ENCODE results near the gene ZMIZ2. TPM values are rescaled to one million over a fixed set of nuclear protein-coding genes. Genes with fewer than 3 reads are reported as not detected.
A peak's percentile ranks its signal among the peaks of the same experiment; 100 is the strongest.
"Not testable (repeated sequence)": the region's sequence is repeated elsewhere in the genome, so short reads cannot be mapped to it uniquely, and the experiment has no call there.

The ZMIZ2 gene
- total RNA-seq, 1 experiment from 2014 or later, result 100 TPM

- Mint-ChIP-seq H3K9me3 (ENCODE audit: unreplicated experiment) (peaks cover 7% of the 10 kb centered on the region), H3K27ac (ENCODE audit: low read depth, unreplicated experiment) (no peak overlapping the region), H3K27me3 (ENCODE audit: insufficient read depth, unreplicated experiment) (no peaks in the 10 kb centered on the region), H3K36me3 (ENCODE audit: insufficient read depth, unreplicated experiment) (no peaks in the 10 kb centered on the region), H3K4me3 (ENCODE audit: unreplicated experiment) (no peak overlapping the region), H3K4me1 (ENCODE audit: insufficient read depth, unreplicated experiment) (peaks cover 7% of the 10 kb centered on the region)
- CTCF ChIA-PET, result no interaction called here
- POLR2A ChIA-PET, result interaction anchor here (0.6 to 0.7 kb wide), 2 partner anchors 25 to 142 kb away, joined by 3 read pairs; no protein-coding TSS in a partner anchor
- DNase-seq (ENCODE audit: unreplicated experiment), result no peak
- TF ChIP-seq CTCF (IDR thresholded peaks at IDR 0.05; ENCODE audit: unreplicated experiment), result no peak
- intact Hi-C loops (cut with micrococcal nuclease), result no loop called here
- no TSS peak for BruUV-seq (replicated peaks)
Observed at GRCh38 chr7:44724276-44724675, 24.4 kb upstream of the ZMIZ2 start.

- H3K4me3 Mint-ChIP-seq (ENCODE audit: unreplicated experiment); CTCF ChIA-PET; intact Hi-C loops (cut with micrococcal nuclease); H3K27me3 Mint-ChIP-seq (ENCODE audit: insufficient read depth, unreplicated experiment); BruUV-seq (replicated peaks); H3K4me1 Mint-ChIP-seq (ENCODE audit: insufficient read depth, unreplicated experiment); H3K9me3 Mint-ChIP-seq (ENCODE audit: unreplicated experiment); POLR2A ChIA-PET; H3K36me3 Mint-ChIP-seq (ENCODE audit: insufficient read depth, unreplicated experiment); DNase-seq (ENCODE audit: unreplicated experiment): not testable (repeated sequence)
- H3K27ac Mint-ChIP-seq (ENCODE audit: low read depth, unreplicated experiment), result peak overlapping the region; percentile 31
Observed at GRCh38 chr7:44726250-44726649, 22.4 kb upstream of the ZMIZ2 start.

GRCh38 chr7:44727158-44727936 lies 21.3 kb upstream of the ZMIZ2 start:
- H3K27ac Mint-ChIP-seq (ENCODE audit: low read depth, unreplicated experiment), result peak overlapping the region; percentile 50
- no TSS peak for BruUV-seq (replicated peaks)
- H3K4me3 Mint-ChIP-seq (ENCODE audit: unreplicated experiment), result no peak overlapping the region
- ChIA-PET POLR2A (interaction anchor here (1.0 to 1.5 kb wide), 2 partner anchors 61 to 121 kb away, joined by 3 read pairs; partner anchors contain the start of gene OGDH), CTCF (no interaction called here)
- H3K9me3 Mint-ChIP-seq (ENCODE audit: unreplicated experiment), result peaks cover 7% of the 10 kb centered on the region
- no peaks in the 10 kb centered on the region for H3K27me3 Mint-ChIP-seq (ENCODE audit: insufficient read depth, unreplicated experiment)
- H3K4me1 Mint-ChIP-seq (ENCODE audit: insufficient read depth, unreplicated experiment), result peaks cover 7% of the 10 kb centered on the region
- intact Hi-C loops (cut with micrococcal nuclease), result no loop called here
- peak; percentile 58 for DNase-seq (ENCODE audit: unreplicated experiment)
- H3K36me3 Mint-ChIP-seq (ENCODE audit: insufficient read depth, unreplicated experiment), result no peaks in the 10 kb centered on the region
- TF ChIP-seq CTCF (IDR thresholded peaks at IDR 0.05; ENCODE audit: unreplicated experiment), result no peak

- no peak for TF ChIP-seq CTCF (IDR thresholded peaks at IDR 0.05; ENCODE audit: unreplicated experiment)
- Mint-ChIP-seq H3K36me3 (ENCODE audit: insufficient read depth, unreplicated experiment) (no peaks in the 10 kb centered on the region), H3K27me3 (ENCODE audit: insufficient read depth, unreplicated experiment) (no peaks in the 10 kb centered on the region), H3K4me3 (ENCODE audit: unreplicated experiment) (no peak overlapping the region), H3K4me1 (ENCODE audit: insufficient read depth, unreplicated experiment) (peaks cover 7% of the 10 kb centered on the region), H3K27ac (ENCODE audit: low read depth, unreplicated experiment) (peak overlapping the region; percentile 50), H3K9me3 (ENCODE audit: unreplicated experiment) (peaks cover 7% of the 10 kb centered on the region)
- CTCF ChIA-PET, result no interaction called here
- intact Hi-C loops (cut with micrococcal nuclease), result no loop called here
- POLR2A ChIA-PET, result interaction anchor here (1.0 to 1.5 kb wide), 2 partner anchors 62 to 122 kb away, joined by 3 read pairs; partner anchors contain the start of gene OGDH
- no peak for DNase-seq (ENCODE audit: unreplicated experiment)
- BruUV-seq (replicated peaks), result no TSS peak
Observed at GRCh38 chr7:44727937-44728262, 20.7 kb upstream of the ZMIZ2 start.
